HG03432 (cell line): Measurements from ENCODE around the gene NSUN5.
"Not testable (repeated sequence)": the region's sequence is repeated elsewhere in the genome, so short reads cannot be mapped to it uniquely, and the experiment has no call there.

Experiments used
- ATAC-seq: cut with Tn5 transposase; IDR thresholded peaks from one replicate; pipeline ENCODE4 v1.9.1; 2021; ENCODE audit warnings: mild to moderate bottlenecking, moderate library complexity; ENCODE audit not compliant: unreplicated experiment

Gene NSUN5

DNA sequence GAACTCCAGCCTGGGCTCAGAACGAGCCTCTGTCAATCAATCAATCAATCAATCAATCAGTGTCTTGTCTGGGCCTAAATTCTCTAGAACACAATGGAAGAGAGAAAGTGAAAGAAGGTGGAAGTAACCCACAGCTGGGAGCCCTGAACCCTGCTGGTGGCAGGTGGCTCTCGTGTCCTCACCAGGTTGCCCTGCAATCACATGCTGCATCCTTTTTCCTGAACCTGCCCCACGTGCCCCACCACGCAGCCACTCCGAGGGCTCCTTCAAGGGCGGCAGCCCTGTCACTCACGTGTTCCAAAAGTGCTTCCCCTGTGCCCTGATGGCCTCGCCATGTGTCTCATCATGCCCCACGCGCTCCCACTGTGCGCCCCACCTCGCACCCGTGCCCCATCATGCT, 18.8 kb upstream of the NSUN5 start:
- not testable (repeated sequence) for ATAC-seq

DNA sequence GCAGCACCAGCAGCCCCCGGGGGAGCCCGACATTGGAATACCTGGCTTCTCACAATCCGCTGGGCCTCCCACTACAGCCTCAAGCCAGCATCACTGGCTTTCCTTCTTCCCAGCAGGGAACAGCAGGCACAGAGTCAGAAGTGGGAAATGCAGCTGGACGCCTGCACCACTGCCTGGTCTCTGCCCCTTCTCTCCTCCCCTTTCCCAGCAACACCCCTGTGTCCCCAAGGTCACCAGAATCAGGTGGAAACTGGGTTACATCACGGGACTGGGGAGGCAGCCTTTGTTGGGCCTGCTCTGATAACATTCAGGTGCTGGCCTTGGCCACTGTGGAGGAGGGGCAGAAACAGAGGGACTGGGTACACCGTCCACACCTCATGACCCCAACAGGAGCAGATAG, 16.8 kb upstream of the NSUN5 start:
- not testable (repeated sequence) for ATAC-seq

DNA sequence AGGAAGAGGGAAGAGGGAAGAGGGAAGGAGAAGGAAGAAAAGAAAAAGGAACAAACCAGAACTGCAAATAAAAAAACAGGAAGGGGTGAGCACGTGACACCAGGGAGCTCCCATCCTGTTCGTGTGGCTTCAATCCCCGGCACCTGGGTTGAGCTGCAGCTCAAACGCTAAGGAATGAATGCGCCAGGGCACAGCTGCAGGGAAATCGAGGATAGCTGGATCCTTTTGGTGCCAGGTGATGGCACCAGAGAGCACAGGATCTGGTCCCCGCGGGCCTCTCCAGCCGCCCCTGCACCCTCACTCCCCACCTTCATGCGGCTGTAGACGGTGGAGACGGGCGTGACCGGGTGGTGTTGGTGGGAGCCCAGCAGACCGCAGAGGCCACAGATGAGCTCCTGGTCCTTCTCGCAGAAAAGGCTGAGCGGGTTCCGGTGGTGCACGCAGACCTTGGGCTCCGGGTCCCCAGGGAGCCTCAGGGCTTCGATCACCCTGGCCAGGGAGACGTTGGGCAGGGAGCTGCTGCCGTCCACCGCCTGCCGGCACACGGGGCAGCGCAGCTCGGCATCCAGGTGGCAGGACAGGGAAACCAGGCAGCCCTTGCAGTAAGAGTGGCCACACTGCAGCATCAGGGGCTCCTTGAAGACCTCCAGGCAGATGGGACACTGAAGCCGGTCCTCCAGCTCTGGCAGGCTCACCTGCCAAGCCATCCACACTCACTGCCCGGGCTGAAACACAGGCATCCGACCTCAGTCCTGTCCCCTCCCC, 15.6 kb upstream of the NSUN5 start:
- ATAC-seq = peak; percentile 67

DNA sequence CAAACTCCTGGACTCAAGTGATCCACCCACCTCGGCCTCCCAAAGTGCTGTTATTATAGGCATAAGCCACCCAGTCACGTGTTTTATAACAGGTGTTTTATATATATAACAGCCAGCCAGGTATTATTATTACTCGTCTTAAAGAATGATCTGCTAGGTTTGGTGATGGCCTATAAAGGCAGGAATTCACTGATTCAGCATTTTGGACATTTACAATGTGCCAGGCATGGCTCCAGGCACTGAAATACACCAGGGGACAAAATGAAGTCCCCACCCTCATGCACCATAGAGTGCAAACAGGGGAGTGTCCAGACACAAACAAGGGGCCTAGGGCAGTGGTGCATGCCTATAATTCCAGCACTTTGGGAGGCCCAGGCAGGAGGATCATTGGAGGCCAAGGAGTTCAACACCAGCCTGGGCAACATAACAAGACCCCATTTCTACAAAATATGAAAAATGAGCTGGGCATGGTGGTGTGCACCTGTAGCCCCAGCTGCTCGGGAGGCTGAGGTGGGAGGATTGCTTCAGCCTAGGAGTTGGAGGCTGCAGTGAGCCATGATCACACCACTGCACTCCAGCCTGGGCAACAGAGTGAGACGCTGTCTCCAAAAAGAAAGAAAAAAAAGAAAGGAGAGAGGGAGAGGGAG, 14.9 kb upstream of the NSUN5 start:
- not testable (repeated sequence) for ATAC-seq

DNA sequence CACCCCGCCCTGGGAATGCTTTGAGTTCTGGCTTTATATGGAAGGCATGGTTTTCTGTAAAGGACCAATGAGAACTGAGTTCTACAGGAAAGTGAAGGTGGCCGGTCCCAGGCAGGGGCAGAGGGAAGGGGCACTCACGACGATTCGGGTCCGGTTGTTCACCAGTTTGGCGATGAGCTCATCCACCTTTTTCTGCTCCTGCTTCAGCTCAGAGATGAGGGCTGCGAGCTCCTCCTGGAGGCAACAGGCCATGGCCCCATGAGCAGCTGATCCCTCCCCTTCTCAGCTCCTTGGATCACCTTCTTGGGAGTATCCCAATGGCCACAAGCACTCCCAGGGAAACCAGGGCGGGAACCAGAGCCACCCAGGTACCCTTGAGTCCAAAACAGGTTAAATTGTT, 11.4 kb upstream of the NSUN5 start:
- ATAC-seq = not testable (repeated sequence)

DNA sequence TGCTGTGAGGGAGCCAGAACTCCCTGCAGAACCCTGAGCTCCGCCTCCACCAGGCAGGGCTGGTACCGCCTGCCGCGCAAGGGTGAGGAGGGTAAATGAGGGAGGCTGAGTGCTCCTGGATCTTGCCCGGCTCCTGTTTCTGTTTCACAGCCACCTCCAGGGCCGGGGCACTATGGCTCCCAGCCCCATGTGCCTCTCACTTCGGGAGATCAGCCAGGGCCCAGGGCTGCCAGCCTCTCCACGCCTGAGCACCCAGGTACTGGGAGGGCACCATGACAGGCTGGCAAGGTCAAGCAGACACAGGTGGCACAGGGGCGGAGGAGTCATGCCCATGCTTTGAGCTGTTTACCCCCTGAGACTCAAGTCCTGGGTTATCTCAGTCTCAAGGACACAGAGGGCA, 10.9 kb upstream of the NSUN5 start:
- ATAC-seq = not testable (repeated sequence)

DNA sequence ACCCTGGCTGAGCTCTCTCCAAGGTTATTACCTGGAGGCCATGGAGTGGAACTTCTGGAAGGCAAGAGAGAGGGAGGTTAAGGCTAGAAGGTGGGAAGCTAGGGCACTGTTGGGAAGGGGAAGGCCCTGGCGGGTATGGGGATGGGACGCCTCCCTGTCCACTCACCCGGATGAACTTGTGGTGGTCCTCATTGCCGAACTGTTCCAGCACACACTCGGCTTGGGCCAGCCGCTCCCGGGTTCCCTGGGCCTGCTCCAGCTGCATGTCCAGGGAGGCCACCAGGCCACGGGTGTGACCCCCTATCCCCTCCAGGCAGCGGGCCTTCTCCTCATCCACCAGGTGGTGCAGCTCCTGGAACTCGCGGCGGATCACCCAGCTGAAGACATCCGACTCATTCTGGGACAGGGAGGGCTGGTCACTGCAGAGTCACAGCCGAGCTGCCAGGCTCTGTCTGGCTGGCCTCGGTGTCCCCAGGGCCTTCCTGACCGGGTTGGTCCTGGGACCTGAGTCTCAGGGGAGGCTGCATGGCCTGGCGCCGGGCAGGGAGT, 10.1 kb upstream of the NSUN5 start:
- not testable (repeated sequence) for ATAC-seq

DNA sequence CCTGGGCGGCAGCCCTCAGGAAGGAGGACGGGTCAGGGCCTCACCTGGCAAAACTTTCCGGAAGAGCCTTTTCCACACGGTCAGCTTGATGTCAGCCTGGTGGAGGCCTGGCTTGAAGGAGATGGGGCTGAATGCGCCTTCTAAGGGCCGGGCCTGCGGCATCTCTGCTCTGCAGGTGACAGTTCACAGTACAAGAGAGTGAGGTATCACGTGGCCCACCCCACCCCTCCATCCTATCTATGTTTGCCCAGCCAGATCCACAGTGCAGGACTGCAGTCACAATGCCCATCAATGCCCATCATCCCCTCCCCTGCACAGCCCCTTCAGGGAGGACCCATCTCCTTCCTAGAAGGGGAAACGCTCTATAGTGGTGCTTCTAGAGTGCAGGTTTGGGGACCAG, 7.9 kb upstream of the NSUN5 start:
- ATAC-seq = no peak

DNA sequence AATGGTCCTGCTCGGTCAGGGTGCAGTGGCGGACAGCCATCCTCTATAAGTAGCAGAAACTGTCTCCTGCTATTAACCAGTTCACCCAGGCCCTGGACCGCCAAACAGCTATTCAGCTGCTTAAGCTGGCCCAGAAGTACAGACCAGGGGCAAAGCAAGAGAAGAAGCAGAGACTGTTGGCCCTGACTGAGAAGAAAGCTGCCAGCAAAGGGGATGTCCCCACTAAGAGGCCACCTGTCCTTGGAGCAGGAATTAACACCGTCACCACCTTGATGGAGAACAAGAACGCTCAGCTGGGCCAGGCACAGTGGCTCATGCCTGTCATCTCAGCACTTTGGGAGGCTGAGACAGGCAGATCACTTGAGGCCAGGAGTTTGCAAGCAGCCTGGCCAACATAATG, 5.6 kb upstream of the NSUN5 start:
- no peak for ATAC-seq

DNA sequence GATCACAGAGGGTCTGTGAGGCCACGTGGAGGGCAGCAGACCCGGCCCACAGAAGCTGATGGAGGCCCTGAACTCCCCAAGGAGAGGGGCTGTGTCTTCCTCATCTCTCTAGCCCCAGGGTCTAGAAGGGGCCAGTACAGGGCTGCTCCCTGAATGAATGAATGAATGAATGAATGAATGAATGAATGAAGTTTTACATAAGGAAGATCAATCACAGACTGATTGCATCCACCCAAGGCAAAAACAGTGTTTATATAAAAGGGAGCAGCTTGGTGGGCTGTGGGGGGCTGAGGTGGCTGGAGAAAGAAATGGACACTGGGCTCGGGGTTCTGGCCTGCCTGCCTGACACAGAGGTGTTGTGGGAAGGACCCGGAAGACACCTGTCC, 4.9 kb upstream of the NSUN5 start:
- no peak for ATAC-seq

DNA sequence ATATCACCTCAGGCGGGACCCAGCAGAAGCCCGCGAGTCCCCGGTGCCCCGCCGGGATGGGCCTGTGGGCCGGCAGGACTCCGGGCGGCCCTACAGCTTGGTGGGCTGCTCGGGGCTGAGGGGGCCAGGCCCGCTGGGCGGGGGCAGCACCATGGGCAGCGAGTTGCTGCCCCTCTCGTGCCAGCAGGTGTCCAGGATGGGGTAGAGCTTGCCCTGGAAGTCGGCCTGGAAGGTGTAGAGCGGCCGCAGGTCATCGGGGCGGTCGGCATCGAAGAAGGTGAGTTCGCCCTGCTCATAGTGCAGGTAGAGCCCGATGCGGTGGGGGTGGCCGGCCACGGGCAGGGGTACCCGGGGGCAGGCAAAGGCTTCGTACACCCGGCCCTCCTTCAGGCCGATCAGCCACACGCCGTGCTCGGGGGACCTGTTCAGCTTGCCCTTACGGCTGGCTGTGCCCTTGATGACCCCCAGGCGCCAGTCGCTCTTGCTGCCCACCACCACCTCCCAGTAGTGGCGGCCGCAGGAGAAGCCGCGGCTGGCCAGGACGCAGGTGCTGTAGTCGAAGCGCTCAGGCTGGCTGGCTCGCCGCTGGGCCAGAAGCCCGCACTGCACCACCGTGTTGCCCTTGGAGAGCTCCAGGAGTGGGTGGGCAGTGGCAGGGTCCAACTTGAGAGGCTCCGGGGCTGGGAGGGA, 4.3 kb upstream of the NSUN5 start:
- no peak for ATAC-seq

DNA sequence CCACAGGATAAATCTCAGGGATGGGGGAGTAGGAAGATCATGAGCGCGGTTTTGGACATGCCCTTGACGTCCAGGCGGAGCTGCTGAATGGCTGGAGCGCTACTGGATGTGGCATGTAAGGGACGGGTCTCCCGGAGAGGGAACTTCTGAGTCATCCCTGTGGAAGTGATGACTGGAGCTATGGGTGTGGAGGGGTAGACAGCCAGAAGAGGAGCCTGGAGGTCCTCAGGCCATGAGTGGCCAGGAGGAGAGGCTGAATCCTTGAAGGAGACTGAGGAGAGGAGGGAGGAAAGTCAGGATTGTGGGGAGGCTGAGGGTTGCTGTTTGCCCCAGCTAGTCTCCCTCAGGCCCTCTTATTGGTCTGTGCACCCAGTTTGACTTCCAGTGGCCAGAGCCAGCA, 2.8 kb upstream of the NSUN5 start:
- ATAC-seq = not testable (repeated sequence)

DNA sequence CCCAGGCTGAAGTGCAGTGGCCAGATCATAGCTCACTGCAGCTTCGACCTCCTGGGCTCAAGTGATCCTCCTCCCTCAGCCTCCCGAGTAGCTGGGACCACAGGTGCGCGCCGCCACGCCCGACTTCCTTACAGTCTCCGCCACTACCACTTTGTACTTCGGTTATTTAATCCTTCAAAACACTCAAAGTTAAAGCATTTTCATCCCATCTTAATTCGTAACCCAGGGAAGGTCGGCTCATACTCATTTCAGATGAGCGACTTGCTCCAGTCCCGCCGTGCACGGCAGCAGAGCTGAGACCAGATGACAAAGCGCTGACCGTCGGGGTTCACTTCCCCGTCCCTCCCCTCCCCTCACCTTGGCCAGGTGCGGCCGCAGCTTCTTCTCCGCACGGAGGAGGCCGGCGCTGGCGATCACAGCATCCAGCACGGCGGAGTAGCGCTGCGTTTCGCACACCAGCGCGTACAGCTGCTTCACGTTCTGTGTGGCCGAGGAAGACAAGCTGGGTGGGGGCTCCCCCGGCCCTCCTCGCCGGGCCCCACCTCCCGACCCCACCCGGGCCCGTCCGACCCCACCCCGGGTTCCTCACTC, 457 bp downstream of the NSUN5 start:
- peak; percentile 43 for ATAC-seq

DNA sequence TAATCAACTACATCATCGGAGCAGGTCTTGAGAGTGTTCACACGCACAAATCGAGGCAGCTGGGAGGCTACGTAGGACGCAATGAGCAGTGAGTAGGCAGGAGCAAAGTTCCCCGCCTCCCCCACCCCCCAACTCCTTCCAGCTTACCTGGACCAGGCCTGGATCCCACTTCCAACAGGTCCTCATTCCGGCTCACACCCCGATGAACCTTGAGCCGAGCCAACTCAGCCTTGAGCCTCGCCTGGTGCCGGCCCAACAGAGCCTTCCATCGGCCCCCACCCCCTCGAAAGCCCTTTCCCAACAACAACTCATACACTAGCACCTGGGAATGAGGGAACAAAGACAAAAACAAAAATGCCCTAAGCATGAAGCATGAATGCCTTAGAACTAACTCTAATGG, 1.2 kb downstream of the NSUN5 start:
- no peak for ATAC-seq

DNA sequence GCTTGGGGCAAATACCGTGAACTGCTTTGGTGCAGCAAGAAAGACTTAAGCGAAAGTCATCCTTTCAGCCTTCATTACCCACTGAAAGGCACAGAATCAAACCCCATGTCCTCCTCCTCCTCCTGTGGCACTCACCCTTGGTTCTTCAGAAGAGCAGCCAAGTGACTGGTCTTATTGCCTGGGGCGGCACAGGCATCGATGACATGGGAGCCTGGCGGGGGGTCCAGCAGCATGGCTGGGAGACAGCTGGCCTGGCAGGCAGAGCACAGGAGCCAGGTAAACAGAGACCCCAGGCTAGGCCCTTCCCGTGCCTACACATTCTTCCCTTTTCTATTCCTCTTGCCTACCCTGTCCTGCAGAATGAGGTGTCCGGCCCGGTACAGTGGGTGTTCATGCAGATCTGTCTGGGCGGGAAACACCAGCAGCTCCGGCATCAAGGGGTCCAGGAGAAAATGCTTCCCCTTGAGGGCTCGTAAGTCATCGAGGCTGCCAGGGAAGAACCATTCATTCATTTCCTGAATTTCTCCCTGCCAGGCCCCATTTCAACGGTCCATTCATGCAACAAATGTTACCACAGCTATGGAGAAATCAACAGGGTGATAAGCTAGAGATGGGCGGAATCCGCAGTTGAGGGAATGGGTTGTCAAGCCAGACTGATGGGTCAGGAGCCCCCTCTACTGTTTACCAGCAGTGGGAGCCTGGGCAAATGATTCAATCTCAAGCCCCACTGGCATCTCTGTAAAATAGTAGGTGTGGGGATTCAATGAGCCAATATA, 3.8 kb downstream of the NSUN5 start:
- not testable (repeated sequence) for ATAC-seq

DNA sequence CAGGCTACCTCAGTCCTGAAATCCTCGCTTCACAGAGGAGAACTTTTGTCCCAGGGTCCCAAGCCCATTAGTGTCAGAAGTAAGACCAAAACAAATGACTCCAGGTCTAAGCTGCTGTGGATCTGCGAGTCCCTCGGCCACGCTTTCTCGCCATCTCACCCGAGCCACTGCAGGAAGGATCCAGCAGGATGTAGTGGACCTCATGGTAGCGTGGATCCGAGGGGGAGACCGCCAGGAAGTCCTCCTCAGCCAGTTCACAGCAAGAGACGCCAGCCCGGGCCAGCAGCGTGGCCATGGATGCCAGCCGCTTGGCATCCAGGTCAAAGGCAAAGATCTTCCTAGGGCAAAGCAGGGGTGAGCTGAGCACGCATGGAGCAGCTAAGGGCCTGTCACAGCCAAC, 4.6 kb downstream of the NSUN5 start:
- no peak for ATAC-seq

DNA sequence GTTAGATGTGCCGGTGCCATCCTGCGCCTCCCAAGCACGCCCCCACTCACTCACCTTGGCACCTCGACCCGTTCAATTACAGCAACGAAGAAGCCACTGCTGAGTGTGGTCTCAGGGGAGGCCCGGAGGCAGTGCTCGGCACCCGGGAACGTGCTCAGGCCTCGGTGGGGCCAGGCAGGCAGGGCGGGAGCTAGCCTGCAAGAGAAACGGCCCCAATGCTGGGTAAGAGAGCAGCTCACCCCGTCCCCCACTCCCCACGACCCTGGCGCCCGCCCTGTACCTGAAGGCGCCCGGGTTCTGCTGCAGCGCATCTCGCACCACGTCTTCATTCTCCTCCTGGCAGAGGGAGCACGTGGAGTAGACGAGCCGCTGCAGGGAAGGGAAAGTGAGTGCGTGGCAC, 5.1 kb downstream of the NSUN5 start:
- ATAC-seq = no peak

DNA sequence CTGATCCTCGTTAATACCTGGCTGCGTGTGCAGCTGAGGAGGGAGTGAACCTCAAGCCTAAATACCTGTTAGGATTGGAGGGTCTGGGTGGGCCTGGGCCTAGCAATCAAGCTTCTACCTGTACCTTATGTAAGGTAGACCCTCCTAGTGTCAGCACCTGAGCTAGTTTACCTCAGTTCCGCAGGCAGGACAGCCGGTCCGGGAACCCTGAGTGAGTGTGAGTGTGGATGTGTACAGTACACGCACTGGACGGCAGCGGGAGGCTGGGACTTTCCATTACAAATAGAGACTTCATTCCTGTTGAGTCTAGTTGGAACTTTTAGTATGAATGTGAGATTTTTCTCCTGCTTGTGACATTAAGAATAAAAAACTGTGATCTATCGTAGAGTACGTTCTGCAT, 5.8 kb downstream of the NSUN5 start:
- not testable (repeated sequence) for ATAC-seq

DNA sequence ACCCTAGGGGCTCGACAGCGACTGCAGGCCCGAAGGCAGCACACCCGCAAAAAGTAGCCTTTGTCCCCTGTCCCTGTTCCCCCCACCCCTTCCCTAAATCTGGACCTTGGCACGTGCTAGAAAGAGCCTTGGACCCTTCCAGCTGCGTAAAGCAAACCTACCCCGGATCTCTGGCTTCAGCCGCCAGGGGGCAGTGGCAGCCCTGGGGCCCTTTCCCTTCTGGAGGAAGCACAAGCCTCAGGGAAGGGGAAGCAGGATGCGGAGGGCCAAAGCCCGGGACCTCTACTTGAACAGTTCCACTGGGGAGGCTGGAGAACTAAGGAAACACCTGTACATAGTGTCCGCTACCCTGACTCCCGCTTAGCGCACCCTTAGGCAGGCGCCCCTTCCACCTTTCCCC, 7.5 kb downstream of the NSUN5 start:
- ATAC-seq = not testable (repeated sequence)

DNA sequence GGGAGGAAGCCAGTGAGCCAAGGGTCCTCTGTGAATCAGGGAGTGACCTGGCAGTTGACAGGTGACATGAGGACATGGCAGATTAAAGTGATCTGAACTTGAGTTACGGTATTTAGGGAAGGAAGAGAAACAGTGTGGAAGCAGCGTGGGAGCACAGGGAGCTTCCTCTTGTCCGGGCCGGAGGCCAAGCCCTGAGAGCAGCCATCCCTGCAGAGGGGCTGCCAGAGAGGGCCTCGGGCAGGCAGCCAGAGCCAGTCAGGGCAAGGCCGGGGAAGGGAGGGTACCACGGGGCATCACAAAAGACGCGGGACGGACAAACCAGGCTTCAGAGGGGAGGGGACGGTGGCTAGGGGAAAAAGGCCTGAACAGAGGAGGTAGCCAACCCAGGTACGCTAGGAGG, 8.8 kb downstream of the NSUN5 start:
- ATAC-seq = not testable (repeated sequence)

DNA sequence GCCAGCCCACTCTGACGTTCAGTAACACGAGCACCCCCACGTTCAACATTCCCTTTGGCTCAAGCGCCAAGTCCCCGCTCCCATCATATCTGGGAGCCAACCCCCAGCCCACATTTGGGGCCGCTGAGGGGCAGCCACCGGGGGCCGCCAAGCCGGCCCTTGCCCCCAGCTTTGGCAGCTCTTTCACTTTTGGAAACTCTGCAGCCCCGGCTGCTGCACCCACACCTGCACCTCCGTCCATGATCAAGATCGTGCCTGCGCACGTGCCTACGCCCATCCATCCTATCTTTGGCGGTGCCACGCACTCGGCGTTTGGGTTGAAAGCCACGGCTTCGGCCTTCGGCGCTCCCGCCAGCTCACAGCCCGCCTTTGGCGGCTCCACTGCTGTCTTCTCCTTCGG, 10.9 kb downstream of the NSUN5 start:
- ATAC-seq = not testable (repeated sequence)
